Hematopoietic multipotent progenitor cell (in vitro differentiated cells): ENCODE data around the gene OR2AE1. TPM values are rescaled to one million over a fixed set of nuclear protein-coding genes. Genes with fewer than 3 reads are reported as not detected.
"Not testable (repeated sequence)": the region's sequence is repeated elsewhere in the genome, so short reads cannot be mapped to it uniquely, and the experiment has no call there.

Source experiments
- DNase-seq, 3 donors: peaks; one replicate each; pipeline ENCODE4 v3.0.0-alpha.2; 2011 to 2015; ENCODE audit warnings: low read depth in 2 of 3, low spot score in 2 of 3
- total RNA-seq: library from RNA; depleted of rRNA; stranded (reverse); fragments of >200 nt; gene quantifications from one replicate; pipeline ENCODE4 v1.2.3, GENCODE V29; 2012

OR2AE1 gene
- 0.27 TPM for total RNA-seq

GRCh38 chr7:99876933-99877332 is at the start of gene OR2AE1:
TSS of gene OR2AE1 (minus strand) at chr7:99877033. CDS start at chr7:99877033, 0 bp downstream.
- DNase-seq, result no peak

DNA sequence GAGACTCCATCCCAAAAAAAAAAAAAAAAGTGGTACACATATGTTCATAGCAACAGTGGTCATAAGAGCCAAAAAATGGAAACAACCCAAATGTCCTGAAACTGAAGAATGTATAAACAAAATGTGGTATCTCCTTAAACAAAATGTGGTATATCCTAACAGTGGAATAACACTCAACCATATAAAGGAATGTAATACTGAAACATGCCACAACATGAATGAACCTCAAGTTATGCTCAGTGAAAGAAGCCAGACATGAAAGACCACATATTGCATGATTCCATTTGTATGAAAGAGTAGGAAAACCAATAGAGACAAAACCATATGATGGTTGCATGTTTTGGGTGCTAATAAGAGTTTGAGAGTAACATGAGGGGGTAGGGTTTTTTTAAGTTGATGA is 49.5 kb upstream of the OR2AE1 start:
- DNase-seq, result no peak

- no peak for DNase-seq
Measured at GRCh38 chr7:99923200-99923599, 46.4 kb upstream of the OR2AE1 start.

- peak in 1 of 3 donors; percentile 36 for DNase-seq
Measured at GRCh38 chr7:99920149-99920548, 43.3 kb upstream of the OR2AE1 start.

DNA sequence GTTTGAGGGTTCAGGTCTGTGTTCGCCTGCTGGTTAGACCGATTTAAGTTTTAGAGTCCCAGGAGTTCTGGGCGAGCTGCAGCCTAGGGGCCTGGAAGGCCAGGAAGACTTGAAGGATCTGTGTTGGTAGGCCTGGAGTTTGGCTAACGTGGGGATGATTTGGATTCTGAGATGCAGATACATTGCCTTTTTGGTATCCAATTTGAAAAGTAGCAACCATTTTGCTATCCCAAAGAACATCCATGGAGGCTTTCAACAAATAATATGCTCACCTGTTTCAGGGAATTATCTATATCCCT is 42.9 kb upstream of the OR2AE1 start:
- no peak for DNase-seq

DNA sequence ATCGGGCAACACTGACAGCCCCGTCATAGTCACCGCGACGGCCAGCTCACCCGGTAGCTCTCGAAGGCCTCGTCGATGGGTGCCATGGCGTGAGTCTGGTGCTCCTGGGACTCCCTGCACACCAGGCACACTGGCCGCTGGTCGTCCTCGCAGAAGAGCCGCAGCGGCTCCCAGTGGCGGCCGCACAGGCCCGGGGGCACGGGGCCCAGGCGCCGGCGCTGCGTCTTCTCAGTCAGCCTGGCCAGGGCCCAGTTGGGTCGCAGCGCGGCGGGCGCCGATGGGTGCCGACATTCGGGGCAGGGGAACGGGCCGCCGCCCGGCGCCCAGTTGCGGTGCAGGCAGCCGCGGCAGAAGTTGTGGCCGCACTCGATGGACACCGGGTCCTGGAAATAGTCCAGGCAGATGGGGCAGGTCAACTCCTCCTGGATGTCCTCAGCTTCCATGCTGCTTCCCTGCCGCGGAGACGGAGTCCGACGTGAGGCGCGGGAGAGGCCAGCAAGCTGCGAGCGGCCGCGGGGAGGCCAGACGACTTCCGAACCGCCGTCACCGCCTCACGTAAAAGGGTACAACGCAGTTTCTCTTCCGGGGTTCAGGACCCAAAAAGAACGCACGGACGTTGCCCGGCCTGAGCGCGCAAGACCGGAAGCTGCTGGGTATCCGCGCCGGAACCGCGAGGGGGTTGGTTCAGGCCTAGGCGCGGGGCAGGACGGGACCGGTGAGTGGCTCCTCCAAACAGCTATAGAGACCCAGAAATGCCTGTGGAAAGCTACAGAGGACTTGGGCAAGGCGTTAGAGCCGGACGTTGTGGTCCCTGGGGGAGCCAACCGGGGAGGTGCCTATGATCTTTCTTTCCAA is 42.4 kb upstream of the OR2AE1 start, which contains the start of gene TRIM4:
Gene TRIM4, minus strand, starts transcription at position 572 of the 855 bp plus-strand sequence. Its CDS starts 129 bp downstream, at position 443.
- peak; percentile 76 to 94 (median 92) for DNase-seq

GRCh38 chr7:99910976-99911375 is 34.1 kb upstream of the OR2AE1 start:
- DNase-seq, result no peak

- no peak for DNase-seq
Measured at GRCh38 chr7:99901581-99901980, 24.7 kb upstream of the OR2AE1 start.

GRCh38 chr7:99899830-99900519 is 23.1 kb upstream of the OR2AE1 start:
- no peak for DNase-seq

- no peak for DNase-seq
Measured at GRCh38 chr7:99898836-99899235, 22.0 kb upstream of the OR2AE1 start.

- DNase-seq, result no peak
Measured at GRCh38 chr7:99898023-99898357, 21.2 kb upstream of the OR2AE1 start.

DNA sequence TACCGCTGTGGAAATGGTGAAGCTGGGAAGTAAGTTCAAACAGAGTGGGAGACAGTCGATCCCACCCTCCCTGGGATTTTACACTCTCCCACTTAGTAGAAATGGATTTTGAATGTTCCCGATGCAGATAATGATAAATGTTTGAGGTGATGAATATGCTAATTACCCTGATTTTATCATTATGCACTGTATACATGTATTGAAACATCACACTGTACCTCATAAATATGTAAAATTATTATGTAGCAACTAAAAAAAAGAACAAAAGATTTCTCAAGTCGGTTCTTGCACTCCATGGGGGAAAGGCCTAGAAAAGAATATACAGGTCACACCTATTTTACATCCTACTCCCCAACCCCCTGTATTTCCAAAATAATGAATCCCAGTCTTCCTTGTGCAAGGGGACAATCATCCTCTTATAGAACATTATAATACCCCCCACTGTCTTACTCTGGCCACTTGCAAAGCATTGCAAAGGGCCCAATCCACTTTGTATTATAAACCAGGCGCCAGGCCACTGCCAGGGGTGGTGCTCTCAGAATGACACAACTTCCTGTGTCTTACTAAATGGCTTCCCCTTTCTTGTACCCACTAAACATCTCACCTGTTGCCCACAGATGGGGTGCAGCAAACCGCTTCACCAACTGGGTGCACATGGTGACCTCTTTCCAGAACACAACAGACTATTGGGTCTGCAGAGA is 20.6 kb upstream of the OR2AE1 start:
- no peak for DNase-seq

DNA sequence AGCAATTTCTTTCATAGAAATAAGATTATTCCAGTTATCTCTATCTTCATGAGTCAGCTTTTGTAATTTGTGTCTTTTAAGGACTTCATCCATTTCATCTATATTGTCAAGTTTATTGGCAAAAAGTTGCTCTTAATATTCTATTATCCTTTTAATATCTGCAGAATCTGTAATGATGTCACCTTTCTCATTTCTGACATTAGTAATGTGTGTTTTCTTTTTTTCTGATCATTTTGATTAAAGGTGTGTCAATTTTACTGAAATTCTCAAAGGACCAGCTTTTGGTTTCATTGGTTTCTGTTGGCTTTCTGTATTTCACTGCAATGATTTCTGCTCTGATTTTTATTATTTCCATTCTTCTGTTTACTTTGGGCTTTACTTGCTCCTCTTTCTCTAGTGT is 17.9 kb upstream of the OR2AE1 start:
- no peak for DNase-seq

DNA sequence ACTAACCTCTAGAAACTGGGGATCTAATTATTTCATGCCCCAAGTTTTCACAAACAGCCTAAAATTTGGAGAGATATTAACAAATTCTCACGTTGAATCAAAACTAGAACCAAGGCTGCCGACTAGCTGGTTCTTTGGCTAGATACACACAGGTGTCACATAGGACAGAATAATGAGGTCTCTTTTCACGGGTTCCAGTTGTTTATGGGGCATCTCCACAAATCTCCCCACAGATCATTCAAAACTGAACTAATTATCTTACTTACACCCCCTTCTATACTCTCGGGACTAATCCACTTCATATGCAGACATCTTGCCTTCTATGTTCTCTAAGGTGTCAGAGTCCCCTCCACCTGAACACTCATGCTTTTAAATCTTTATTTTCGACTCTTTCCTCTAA is 16.4 kb upstream of the OR2AE1 start:
- no peak for DNase-seq

DNA sequence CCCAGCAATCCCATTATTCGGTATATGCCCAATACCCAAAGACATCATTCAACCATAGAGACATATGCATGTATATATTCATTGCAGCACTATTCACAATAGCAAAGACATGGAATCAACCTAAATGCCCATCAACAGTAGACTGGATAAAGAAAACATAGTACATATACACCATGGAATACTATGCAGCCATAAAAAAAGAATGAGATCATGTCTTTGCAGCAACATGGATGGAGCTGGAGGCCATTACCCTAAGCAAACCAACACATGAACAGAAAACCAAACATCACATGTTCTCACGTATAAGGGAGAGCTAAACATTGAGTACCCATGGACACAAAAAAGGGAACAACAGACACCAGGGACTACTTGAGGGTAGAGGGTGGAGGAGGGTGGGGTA is 13.5 kb upstream of the OR2AE1 start:
- not testable (repeated sequence) for DNase-seq

DNA sequence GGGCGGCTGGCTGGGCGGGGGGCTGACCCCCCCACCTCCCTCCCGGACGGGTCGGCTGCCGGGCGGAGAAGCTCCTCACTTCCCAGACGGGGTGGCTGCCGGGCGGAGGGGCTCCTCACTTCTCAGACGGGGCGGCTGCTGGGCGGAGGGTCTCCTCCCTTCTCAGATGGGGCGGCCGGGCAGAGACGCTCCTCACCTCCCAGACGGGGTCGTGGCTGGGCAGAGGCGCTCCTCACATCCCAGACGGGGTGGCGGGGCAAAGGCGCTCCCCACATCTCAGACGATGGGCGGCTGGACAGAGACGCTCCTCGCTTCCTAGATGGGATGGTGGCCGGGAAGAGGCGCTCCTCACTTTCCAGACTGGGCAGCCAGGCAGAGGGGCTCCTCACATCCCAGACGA is 11.5 kb upstream of the OR2AE1 start:
- not testable (repeated sequence) for DNase-seq

DNA sequence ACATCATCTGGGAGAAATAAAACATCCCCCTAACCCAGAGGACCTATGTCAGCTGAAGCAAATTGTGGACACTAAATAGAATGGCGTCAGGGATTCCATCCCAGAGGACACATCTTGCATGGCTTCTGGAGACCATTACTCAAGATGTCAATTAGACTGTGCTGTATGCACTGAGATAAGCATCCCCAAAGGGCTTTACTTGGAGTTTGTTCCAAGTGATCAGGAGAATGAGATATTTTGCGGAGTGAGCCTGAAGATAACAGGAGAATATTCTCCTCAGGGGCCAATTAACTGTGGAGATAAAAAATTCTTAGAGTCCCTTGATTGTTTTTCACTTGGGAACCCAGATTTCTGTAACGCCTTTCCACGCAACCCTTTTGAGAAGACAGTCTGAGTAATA is 4.5 kb upstream of the OR2AE1 start:
- no peak for DNase-seq

GRCh38 chr7:99876491-99876890 is 342 bp downstream of the OR2AE1 start:
- peak in 1 of 3 donors; percentile 24 for DNase-seq

DNA sequence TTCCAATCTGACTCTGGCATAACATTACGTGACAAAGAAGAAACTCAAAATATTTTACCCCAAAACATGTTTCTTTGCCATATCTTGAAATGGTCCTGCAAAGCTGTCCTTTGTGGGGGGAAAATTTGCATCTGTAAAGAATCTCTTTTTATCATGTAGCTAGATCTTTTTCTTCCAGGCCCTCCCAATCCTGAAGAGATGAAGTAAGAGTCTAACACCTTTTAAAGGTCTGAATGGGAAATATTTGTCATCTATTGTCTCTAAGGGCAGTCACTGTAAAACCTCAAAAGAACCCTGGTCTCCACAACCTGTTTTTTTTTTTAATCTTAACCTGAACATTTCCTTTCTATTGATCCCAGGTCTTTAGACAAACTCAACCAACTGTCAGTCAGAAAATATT is 8.6 kb downstream of the OR2AE1 start:
- DNase-seq, result no peak

- not testable (repeated sequence) for DNase-seq
Measured at GRCh38 chr7:99867477-99867876, 9.4 kb downstream of the OR2AE1 start.

GRCh38 chr7:99863847-99864440 is 12.9 kb downstream of the OR2AE1 start:
- peak in 1 of 3 donors; percentile 3 for DNase-seq
